CD4-positive, alpha-beta T cell (primary cell): ENCODE results near the gene HDAC9. TPM values are rescaled to one million over a fixed set of nuclear protein-coding genes. Genes with fewer than 3 reads are reported as not detected.

Experiments used
- ATAC-seq: fragments of 200-7000 bp; cut with Tn5 transposase; one replicate; pipeline ENCODE4 v1.10.0; 2022; ENCODE audit warnings: mild to moderate bottlenecking; ENCODE audit not compliant: poor library complexity
- CTCF ChIA-PET: fragments of 350-600 bp; sonication (Branson Sonifier 250); formaldehyde crosslinking; loops from one replicate; lab custom pipeline; 2021; ENCODE audit warnings: antibody characterized with exemption, inconsistent platforms; lab: Charles Lee
- POLR2A ChIA-PET: fragments of 350-600 bp; sonication (Branson Sonifier 250); formaldehyde crosslinking; loops from one replicate; lab custom pipeline; 2021; ENCODE audit warnings: antibody characterized with exemption, inconsistent platforms; lab: Charles Lee
- DNase-seq, 14 experiments: peaks; one replicate each; pipeline ENCODE4 v3.0.0-alpha.2; 2013 to 2020; ENCODE audit warnings: mixed read lengths in 2 of 14
- H3K27ac ChIP-seq, 2 donors: one replicate each; pipeline versions ENCODE4 v1.5.1 to v1.7.0; 2013; ENCODE audit warnings: low read length in 2 of 2, low read depth in 1 of 2, mild to moderate bottlenecking in 1 of 2
- H3K27me3 ChIP-seq, 2 experiments: 1 replicate in 1 of 2; 2 replicates in 1 of 2; pipeline versions ENCODE4 v1.6.1 to v1.7.0; 2013; ENCODE audit warnings: low read length in 2 of 2, control low read depth in 1 of 2, mild to moderate bottlenecking in 1 of 2, moderate library complexity in 1 of 2; ENCODE audit not compliant: insufficient read depth in 2 of 2, control insufficient read depth in 1 of 2
- H3K36me3 ChIP-seq: one replicate; pipeline ENCODE4 v1.6.1; 2013; ENCODE audit warnings: low read length, control low read depth; ENCODE audit not compliant: insufficient read depth
- H3K4me1 ChIP-seq: one replicate; pipeline ENCODE4 v1.6.1; 2013; ENCODE audit warnings: low read length, control low read depth; ENCODE audit not compliant: insufficient read depth
- H3K4me3 ChIP-seq: one replicate; pipeline ENCODE4 v1.5.1; 2013; ENCODE audit warnings: mild to moderate bottlenecking, low read length, moderate library complexity
- H3K9me3 ChIP-seq, 2 experiments: 1 replicate in 1 of 2; 2 replicates in 1 of 2; pipeline versions ENCODE4 v1.6.1 to v1.7.0; 2013; ENCODE audit warnings: low read length in 2 of 2, mild to moderate bottlenecking in 2 of 2, control low read depth in 1 of 2, moderate library complexity in 1 of 2; ENCODE audit not compliant: control insufficient read depth in 1 of 2, insufficient read depth in 1 of 2
- H3K27ac Mint-ChIP-seq: one replicate; pipeline ENCODE4 v1.8.0; 2020; ENCODE audit warnings: mixed read lengths
- H3K27me3 Mint-ChIP-seq: one replicate; pipeline ENCODE4 v1.8.0; 2021; ENCODE audit warnings: mixed read lengths
- H3K36me3 Mint-ChIP-seq: one replicate; pipeline ENCODE4 v1.8.0; 2021; ENCODE audit warnings: low read depth, mixed read lengths
- H3K4me1 Mint-ChIP-seq: one replicate; pipeline ENCODE4 v1.8.0; 2021; ENCODE audit warnings: low read depth, mixed read lengths
- H3K4me3 Mint-ChIP-seq: one replicate; pipeline ENCODE4 v1.8.0; 2020; ENCODE audit warnings: mild to moderate bottlenecking, mixed read lengths
- H3K9me3 Mint-ChIP-seq: one replicate; pipeline ENCODE4 v1.8.0; 2020; ENCODE audit warnings: mixed read lengths
- CTCF ChIP-seq: fragments of 200-600 bp; IDR thresholded peaks from one replicate; pipeline ENCODE4 v1.8.0; 2022; ENCODE audit warnings: antibody characterized with exemption, mild to moderate bottlenecking
- intact Hi-C, 2 experiments: fragments of 100-400 bp; cut with DNase I in 1 of 2; cut with micrococcal nuclease in 1 of 2; formaldehyde crosslinking; loops; one replicate each; pipeline versions ENCODE4 v1.15.1 to v1.9.0; 2023 to 2025; cut with DNase I, micrococcal nuclease
- total RNA-seq, 174 experiments: library from RNA in 2 of 174; stranded (reverse) in 2 of 174; gene quantifications; one replicate each; pipeline ENCODE4 v1.2.3 and lab custom pipeline; 2021 to 2026

HDAC9 gene
- total RNA-seq, 2 experiments from 2014 or later, result 0.73 to 1.2 TPM

GRCh38 chr7:18903695-18904094 is 408.1 kb downstream of the HDAC9 start:
- DNase-seq, result no peak
- no peak for TF ChIP-seq CTCF
- Histone ChIP-seq H3K4me1 (no peaks in the 10 kb centered on the region), H3K27me3 (no peaks in the 10 kb centered on the region), H3K27ac (no peak overlapping the region), H3K4me3 (no peak overlapping the region), H3K36me3 (no peaks in the 10 kb centered on the region), H3K9me3 (peaks cover 0 to 5% of the 10 kb centered on the region in 2 experiments)
- Mint-ChIP-seq H3K4me3 (no peak overlapping the region), H3K4me1 (no peaks in the 10 kb centered on the region), H3K9me3 (peaks cover 12% of the 10 kb centered on the region), H3K27ac (no peak overlapping the region), H3K27me3 (no peaks in the 10 kb centered on the region), H3K36me3 (no peaks in the 10 kb centered on the region)
- POLR2A ChIA-PET, result no interaction called here
- intact Hi-C loops, result no loop called here
- CTCF ChIA-PET, result no interaction called here
- ATAC-seq, result no peak

DNA sequence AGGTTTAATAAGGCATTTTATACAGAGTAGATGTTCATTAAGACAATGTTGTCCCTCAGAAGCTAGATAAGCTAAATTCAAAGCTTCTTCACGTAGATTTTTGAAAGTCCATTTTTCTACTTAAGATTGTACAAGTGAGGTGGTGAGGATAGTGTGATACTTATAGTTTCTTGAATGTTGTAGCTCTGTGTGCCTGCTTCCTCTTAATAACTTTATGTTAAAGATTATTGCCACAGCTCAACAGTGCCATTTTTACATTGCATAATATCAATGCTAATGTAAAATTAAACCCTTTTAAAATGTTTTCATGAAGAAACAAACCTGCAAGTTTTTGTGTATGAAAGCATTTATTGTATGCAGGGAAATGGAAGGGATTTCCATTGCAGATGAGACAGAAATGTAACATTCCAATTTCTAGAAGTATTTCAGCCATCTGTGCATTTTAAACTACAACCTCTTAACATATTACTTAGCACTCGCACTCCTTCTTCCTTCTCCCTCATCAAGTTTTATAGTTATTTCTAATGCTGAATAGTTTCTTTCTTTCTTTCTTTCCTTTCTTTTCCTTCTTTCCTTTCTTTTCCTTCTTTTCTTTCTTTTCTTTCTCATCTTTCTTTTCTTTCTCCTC is 409.9 kb downstream of the HDAC9 start:
- no peak overlapping the region for H3K4me3 Mint-ChIP-seq
- no peaks in the 10 kb centered on the region for H3K4me1 ChIP-seq
- H3K27ac ChIP-seq, result no peak overlapping the region
- no peak for TF ChIP-seq CTCF
- H3K9me3 ChIP-seq, result peaks cover 0 to 5% of the 10 kb centered on the region in 2 experiments
- no peaks in the 10 kb centered on the region for H3K27me3 Mint-ChIP-seq
- H3K4me1 Mint-ChIP-seq, result no peaks in the 10 kb centered on the region
- no peaks in the 10 kb centered on the region for H3K27me3 ChIP-seq
- no peak overlapping the region for H3K4me3 ChIP-seq
- intact Hi-C loops, result no loop called here
- no peaks in the 10 kb centered on the region for H3K36me3 ChIP-seq
- ATAC-seq (no peak), DNase-seq (no peak)
- H3K27ac Mint-ChIP-seq, result no peak overlapping the region
- POLR2A ChIA-PET, result no interaction called here
- CTCF ChIA-PET, result no interaction called here
- no peaks in the 10 kb centered on the region for H3K36me3 Mint-ChIP-seq
- peaks cover 14% of the 10 kb centered on the region for H3K9me3 Mint-ChIP-seq

DNA sequence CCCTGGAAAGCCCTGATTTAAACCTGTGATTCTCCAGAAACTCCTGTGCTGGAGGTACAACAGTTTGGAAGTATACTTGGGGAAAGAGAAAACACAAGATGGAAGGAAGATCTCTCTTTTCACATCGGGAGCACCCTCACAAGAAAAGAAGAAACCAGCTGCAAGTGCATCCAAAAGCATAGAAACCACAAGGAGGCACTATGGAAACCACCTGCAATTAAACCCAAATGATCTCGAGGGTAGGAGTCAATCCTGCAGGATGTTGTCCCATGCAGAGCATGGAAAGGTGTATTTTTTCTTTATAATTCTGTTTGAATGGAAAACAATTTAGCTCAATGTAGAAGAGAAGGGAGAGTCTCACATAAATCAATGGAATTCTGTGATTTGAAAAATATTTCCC is 411.4 kb downstream of the HDAC9 start:
- no peaks in the 10 kb centered on the region for H3K4me1 ChIP-seq
- H3K27ac ChIP-seq, result no peak overlapping the region
- no peaks in the 10 kb centered on the region for H3K27me3 ChIP-seq
- ChIA-PET POLR2A (no interaction called here), CTCF (no interaction called here)
- no peak for TF ChIP-seq CTCF
- Mint-ChIP-seq H3K9me3 (peaks cover 16% of the 10 kb centered on the region), H3K4me1 (no peaks in the 10 kb centered on the region), H3K27me3 (no peaks in the 10 kb centered on the region), H3K27ac (no peak overlapping the region), H3K4me3 (no peak overlapping the region), H3K36me3 (no peaks in the 10 kb centered on the region)
- DNase-seq (no peak), ATAC-seq (no peak)
- no peak overlapping the region for H3K4me3 ChIP-seq
- no peaks in the 10 kb centered on the region for H3K36me3 ChIP-seq
- H3K9me3 ChIP-seq, result peaks cover 0 to 5% of the 10 kb centered on the region in 2 experiments
- intact Hi-C loops, result no loop called here
